OCI-LY7 (cell line): Measurements from ENCODE around the gene ZNF106.

Experiments
- EZH2phosphoT487 ChIP-seq: fragments of 200-600 bp; sonication (generic); IDR thresholded peaks from 2 replicates; pipeline ENCODE4 v1.6.1; 2018; ENCODE audit warnings: low read depth, borderline replicate concordance, mild to moderate bottlenecking, mixed run types, antibody characterized with exemption, low read length, moderate library complexity, mixed read lengths
- TF ChIP-seq, protein P1 (sequence below): fragments of 200-600 bp; sonication (generic); conservative IDR thresholded peaks from 2 replicates; pipeline ENCODE4 v1.5.1; 2014; ENCODE audit warnings: mild to moderate bottlenecking, antibody characterized with exemption, low read length, moderate library complexity, mixed read lengths

DNA sequence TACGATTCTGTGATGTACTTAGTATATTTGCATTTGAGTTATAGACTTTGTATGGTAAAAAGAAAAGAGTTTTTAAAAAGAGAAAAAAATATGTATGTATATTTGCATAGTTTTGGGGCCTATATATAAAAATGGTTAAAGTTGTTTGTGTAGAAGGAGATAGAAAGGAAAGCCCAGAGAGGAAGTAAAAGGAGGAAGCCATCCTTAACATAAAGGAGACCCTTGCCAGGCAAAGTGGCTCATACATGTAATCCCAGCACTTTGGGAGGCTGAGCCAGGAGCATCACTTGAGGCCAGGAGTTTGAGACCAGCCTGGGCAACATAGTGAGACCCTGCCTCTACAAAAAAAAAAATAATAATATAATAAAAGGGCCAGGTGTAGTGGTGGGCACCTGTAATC, 12.9 kb upstream of the ZNF106 start:
- TF ChIP-seq, protein P1, sequence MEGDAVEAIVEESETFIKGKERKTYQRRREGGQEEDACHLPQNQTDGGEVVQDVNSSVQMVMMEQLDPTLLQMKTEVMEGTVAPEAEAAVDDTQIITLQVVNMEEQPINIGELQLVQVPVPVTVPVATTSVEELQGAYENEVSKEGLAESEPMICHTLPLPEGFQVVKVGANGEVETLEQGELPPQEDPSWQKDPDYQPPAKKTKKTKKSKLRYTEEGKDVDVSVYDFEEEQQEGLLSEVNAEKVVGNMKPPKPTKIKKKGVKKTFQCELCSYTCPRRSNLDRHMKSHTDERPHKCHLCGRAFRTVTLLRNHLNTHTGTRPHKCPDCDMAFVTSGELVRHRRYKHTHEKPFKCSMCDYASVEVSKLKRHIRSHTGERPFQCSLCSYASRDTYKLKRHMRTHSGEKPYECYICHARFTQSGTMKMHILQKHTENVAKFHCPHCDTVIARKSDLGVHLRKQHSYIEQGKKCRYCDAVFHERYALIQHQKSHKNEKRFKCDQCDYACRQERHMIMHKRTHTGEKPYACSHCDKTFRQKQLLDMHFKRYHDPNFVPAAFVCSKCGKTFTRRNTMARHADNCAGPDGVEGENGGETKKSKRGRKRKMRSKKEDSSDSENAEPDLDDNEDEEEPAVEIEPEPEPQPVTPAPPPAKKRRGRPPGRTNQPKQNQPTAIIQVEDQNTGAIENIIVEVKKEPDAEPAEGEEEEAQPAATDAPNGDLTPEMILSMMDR: no peak
- no peak for TF ChIP-seq EZH2phosphoT487
